NCI-H1048 (cell line): ENCODE measurements around the gene NUDT16L1.
"Not testable (repeated sequence)": the region's sequence is repeated elsewhere in the genome, so short reads cannot be mapped to it uniquely, and the experiment has no call there.

Source experiments
- DNase-seq: peaks from one replicate; lab custom pipeline; 2025; lab: John Stamatoyannopoulos, UW

NUDT16L1 gene

DNA sequence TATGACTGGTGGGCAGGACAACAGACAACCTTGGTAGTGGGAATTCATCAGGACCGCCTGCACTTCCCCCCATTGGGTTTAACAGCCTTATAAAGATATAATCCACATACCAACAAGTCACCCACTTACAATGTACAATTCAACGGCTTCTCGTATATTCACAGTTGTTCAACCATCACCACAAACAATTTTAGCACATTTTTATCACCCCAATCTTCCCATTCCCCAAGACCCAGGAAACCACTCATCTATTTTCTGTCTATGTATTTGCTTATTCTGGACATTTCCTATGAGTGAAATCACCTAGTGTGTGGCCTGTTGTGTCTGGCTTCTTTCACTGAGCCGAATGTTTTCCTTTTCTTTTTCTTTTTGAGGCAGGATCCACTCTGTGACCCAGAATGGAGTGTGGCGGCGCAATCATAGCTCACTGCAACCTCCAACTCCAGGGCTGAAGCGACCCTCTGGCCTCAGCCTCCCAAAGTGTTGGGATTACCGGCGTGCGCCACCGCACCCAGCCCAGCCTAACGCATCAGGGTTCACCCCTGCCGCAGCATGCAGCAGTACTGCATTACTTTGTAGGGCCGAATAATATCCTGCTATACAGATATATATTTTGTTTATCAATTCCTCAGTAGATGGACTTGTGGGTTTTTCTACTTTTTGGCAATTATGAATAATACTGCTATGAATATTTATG is 29.9 kb downstream of the NUDT16L1 start:
- no peak for DNase-seq

DNA sequence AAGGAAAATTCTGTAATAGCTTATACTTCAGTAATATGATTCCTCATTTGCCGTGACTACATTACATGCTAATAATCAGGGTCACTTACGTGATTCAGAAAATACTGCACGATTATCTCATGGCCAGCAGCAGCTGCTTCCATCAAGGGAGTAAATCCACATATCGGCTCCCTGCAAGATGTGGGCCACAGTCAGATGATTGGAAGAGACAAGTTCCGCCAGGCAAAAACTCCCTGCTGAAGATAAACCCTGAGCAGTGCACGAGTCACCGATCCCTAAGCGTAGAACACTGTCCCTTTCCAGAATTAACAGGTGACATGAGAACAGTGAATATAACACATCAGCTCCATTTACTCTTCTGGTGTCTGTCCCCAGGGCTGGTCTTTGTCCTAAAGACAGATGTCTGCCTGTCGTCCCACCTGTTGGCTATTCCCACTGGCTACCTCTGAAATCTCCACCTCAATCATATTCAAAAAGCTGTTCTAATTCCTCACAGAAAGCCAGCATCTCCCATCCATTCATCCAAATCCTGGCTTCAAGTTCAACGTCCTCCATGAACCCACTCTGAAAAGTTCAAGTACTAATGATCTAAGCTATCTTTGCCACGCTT is 31.4 kb downstream of the NUDT16L1 start:
- no peak for DNase-seq

DNA sequence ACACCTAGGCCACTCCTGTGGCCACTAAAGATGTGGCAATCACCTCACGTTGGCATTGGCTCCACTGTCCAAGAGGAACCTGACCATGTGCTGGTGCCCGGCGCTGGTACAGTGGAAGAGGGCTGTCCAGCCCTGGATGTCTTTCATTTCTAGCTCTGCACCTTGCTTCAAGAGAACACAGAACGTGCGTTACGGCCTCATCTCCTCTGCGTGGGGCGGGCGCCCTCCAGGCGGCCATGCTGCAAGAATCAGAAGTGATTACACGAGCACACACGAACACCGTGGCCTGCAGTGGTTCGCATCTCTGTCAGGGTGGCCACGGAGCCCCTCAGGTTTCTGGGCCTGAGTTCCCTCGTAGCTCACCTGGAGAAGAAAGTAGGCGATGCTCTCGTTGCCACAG is 33.3 kb downstream of the NUDT16L1 start:
- no peak for DNase-seq

DNA sequence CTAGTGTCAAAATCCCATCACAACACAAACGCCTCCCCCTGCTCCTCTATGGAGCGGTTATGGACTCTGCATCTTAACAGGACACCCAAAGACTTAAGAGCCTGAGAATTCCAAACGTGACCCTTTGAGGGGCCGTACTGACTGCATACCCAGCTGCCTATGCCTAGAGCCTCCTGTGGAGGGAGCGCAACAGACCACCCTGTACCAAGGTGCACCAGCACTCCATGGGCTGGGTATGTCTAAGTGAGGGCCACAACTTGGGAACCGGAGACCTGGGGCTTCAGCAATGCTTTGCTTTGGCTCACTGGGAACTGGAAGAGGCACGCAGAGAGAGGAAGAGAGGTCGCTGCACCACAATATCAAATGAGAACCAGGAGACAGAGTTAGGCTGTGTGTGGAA is 35.3 kb downstream of the NUDT16L1 start:
- no peak for DNase-seq

DNA sequence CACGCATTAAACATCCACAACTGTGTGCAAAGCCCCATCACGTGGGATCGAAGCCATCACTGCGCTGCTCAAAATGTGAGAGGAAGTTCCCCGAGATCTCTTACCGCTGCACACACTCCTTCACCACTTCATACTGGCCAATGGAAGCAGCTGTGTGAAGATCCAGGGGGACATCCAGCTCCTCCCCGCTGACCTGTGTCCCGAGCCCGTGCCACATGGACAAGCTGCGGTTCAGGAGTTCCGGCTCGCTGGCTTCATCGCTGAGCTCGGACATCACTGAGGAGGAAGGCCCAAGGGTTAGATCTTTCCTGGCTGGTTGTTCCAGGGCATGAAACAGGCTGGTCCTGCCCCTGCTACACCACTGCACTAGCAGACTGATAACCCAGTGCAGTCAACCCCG is 36.5 kb downstream of the NUDT16L1 start:
- DNase-seq = no peak

DNA sequence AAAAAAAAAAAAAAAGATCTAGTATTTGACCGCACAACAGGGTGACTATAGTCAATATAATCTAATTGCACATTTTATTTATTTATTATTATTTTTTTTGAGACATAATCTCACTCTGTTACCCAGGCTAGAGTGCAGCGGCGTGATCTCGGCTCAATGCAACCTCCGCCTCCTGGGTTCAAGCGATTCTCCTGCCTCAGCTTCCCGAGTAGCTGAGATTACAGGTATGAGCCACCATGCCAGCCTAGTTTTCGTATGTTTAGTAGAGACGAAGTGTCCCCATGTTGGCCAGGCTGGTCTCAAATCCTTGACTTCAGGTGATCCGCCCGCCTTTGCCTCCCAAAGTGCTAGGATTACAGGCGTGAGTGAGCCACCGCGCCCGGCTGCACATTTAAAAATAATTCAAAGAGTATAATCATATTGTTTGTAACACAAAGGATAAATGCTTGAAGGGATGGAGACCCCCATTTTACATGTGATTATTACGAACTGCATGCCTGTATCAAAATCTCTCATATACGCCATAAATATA is 39.9 kb downstream of the NUDT16L1 start:
- DNase-seq = no peak

DNA sequence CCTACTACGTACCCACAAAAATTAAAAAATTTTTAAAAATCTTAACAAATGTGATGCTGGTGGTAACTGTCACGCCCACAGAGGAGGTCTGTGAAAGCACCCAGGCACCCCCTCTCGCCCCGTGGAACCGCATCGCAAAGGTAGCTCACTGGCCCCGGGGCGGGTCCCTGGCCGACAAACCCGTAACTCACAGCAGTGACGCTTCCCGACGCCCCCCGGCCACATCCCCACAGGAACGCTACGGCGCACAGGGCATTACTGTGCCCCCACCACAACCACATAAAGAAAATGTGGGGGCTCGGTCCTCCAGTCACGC is 40.3 kb downstream of the NUDT16L1 start:
- DNase-seq = no peak

DNA sequence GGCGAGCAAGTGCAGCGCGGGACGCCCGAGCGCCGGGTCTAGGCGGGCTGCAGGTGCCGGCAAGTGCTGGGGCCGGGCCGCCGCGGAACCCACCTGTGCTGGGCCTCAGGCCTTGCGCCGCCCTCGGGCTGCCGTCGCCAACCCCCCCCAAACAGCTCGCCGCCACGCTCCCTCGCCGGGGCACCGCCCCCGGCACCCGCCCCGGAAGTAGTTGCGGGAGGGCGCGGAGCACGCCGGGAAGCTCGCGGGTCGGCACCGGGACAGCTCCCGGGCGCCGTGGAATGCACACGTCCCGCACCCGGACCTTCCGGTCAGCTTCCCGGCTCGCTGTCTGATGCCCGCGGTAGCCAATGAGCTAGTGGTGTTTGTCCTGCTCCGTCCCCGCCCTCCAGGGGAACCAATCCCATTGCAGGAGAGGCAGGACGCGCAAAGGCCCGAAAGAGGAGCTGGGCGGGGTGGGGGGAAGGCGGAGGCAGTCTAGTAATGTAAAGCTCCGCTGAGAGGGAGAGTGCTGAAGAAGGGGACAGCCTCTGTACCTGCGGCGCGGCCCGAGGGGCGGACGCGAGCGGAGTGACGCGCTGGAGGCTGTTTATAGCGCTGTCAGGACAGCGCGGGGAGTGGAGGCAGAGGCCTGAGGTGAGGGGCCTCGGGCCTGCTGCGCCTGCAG is 40.8 kb downstream of the NUDT16L1 start, which contains the start of the genes ANKS3 and DNAAF8:
Gene ANKS3, minus strand, starts transcription at position 209 of the 667 bp plus-strand sequence. CDS start 4,122 bp downstream, outside the sequence.
Gene DNAAF8, plus strand, starts transcription at position 475 of the 667 bp plus-strand sequence. CDS start 1,978 bp downstream, outside the sequence.
- peak; percentile 48 for DNase-seq

DNA sequence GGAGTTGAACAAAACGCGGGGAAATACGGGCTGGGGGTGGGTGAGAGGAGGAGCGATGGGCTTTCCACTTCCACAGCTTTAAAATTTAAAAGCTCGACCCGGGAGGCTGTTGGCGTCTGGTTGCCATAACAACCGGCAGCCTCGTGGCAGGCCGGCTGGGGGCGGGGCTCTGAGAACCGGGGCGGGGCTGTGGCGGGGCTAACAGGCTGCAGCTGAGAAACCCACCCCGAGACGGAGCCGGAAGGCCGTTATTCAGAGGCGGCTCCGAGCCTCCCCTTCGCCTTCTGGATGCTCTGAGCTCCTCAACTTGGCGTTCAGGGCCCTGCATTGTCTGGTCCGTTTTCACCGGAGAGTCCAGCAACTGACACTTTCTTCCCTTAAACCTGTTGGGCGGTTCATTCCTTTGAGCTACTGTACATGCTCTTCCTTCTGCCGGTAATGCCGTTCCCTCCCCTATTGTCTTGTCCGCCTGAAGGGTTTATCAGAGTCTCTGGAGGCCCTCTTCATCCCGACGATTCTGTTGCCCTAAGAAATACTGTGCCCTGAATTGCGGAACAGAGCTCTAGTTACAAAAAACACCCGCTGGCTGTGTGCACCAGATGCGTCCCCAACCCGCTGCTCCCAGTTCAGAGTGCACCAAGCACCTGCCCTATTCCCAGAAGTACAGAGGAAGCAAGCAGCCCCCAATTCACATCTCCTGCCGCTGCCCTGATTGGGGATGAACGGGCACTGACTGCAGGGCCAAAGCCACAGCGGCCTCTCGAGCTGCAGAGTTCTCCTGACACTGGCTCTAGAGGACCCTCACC is 41.6 kb downstream of the NUDT16L1 start:
- DNase-seq = peak; percentile 2

DNA sequence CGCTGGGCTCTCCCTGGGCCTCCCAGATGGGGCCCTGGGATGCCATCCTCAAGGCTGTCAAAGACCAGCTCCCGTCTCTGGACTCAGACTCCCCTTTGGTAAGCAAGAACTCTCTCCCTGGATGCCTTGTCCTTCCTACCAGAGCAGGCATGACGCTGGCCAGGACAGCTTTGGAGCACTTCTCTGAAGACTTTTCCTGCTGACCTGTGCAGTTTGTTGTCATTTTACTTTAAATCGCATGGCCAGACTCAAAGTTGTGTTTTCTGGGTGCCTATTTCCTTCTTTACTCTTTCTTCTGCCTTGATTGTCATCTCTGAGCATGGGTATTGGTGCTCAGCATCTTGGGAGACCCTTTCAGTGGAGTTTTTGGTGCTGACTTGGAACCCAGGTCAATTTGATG is 43.2 kb downstream of the NUDT16L1 start:
- DNase-seq = no peak

DNA sequence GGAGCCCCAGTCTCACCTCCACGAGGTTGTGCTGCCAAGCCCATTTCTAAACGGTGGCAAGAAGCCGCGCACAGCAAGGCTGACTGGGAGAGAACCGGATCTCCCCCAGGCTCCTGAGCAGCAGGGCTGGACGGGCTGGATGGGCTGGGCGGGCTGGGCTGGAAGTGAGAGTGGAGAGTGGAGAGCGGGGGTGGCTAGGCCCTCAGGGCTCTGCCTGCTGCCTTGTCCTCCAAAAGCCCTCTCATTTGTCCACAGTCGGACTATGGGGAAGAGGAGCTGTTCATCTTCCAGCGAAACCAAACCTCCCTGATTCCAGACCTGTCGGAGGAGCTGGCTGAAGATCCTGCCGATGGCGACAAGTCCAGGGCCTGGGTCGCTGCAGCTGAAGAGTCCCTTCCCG is 44.2 kb downstream of the NUDT16L1 start:
- DNase-seq = no peak

DNA sequence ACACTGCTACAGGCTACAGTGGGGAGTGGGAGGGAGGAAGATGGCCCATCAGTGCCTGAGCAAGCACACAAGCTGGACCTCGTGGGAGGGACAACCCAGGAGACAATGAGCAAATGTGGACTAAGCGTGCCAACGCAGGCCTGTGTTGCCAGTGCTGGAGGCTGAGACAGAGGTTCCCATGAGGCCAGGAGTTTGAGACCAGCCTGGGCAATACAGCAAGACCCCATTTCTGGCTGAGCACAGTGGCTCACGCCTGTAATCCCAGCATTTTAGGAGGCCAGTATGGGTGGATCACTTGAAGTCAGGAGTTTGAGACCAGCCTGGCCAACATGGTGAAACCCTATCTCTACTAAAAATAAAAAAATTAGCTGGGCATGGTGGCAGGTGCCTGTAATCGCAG is 45.0 kb downstream of the NUDT16L1 start:
- DNase-seq = not testable (repeated sequence)

DNA sequence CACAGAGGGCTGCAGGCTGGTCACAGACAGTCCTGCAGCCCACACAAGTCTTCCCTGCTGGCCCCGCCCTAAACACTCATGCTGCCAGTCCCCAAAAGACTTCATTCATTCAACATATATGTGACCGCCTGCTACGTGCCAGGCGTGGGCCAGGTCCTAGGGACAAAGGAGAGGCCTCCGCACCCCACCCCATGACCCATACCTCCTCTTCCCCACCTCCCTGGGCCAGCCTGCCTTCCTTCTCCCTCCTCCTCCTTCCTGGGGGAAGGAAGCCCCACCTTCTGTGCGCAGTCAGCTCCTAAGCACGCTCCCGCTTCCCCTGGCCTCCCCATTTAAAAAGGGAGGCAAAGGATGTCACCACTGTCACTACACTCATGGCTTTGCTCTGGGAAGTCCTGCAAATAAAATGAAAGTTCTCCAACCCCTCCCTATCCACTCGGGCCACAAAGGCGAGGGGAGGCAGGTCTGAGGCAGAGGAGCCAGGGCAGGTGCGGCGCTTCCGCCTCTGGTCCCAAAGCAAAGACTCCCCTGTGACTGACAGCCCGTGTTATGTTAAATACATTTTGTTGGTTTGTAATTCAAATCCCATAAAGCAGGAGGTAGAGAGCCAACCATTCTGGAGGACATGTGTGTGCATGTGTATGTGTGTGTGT is 50.0 kb downstream of the NUDT16L1 start:
- no peak for DNase-seq

DNA sequence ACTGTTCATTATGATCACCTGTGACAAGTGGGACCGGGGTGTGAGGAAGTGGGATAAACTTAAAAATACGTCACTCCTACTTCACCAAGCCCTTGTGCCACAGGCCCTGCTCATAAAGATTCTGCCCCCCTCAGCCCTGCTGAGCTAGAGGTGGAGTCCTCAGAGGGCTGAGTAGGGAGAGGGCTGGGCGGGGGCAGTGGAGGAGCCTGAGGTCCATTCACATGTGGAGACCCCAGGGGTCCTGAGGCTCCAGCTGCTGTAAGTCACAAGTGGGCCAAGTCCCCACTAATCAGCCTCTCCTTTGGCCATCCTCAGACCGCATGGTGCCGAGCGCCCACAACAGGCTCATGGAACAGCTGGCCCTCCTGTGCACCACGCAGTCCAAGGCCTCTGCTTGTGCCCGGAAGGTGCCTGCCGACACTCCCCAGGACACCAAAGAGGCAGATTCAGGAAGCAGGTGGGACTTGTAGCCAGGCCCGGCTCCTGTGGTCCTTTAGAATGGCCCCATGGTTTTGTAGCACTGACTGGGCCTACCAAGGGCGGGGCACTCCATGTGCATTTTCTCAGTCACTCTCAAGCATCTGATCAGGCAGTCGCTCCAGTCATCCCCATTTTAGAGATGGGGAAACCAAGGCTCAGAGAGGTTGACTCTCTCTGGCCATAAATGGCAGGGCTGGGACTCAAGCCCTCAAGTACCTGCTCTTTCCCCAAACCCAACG is 51.4 kb downstream of the NUDT16L1 start:
- DNase-seq = no peak

DNA sequence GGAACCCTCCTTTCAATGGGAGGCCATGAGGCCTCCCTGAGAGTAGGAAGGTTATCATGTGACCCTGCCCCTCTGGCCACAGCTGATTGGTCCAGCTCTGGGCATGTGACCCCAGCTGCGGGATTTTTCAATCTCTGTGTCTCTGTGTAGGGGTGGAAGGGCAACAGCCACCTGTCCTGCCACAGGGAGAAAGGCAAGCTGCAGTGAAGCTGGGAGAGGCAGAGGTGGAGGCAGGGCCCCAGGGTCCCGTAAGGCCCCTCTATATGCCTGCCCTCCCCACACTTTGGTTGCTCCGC is 51.9 kb downstream of the NUDT16L1 start:
- no peak for DNase-seq
